H1 (cell line): ENCODE data around the gene SLC66A3. TPM values are rescaled to one million over a fixed set of nuclear protein-coding genes. Genes with fewer than 3 reads are reported as not detected.

ENCODE experiments used
- CTCF ChIA-PET: fragments of 300-600 bp; sonication (Branson Sonifier 250); formaldehyde crosslinking; loops from one replicate; lab custom pipeline; 2021; ENCODE audit not compliant: partially characterized antibody; lab: Charles Lee
- POLR2A ChIA-PET: fragments of 300-600 bp; sonication (Branson Sonifier 250); formaldehyde crosslinking; loops from one replicate; lab custom pipeline; 2021; ENCODE audit warnings: inconsistent platforms; ENCODE audit not compliant: partially characterized antibody; lab: Charles Lee
- DNase-seq, 2 experiments: peaks; one replicate each; pipeline versions ENCODE4 v3.0.0 to v3.0.0-alpha.2; 2010 to 2022; ENCODE audit warnings: low spot score in 2 of 2, low read depth in 1 of 2, mixed read lengths in 1 of 2
- FAIRE-seq: peaks from 2 replicates; lab custom pipeline; 2011; peaks lifted over from hg19 to GRCh38; lab: Jason Lieb, UNC
- H2AFZ ChIP-seq: 2 replicates; pipeline ENCODE4 v1.8.1; 2012; ENCODE audit warnings: low read length, inconsistent platforms
- H2AK5ac ChIP-seq: 2 replicates; pipeline ENCODE4 v1.6.1; 2013; ENCODE audit warnings: low read depth, low read length
- H2BK120ac ChIP-seq: replicated peaks from 2 replicates; pipeline ENCODE3; 2013; ENCODE audit warnings: low read depth, low read length, inconsistent platforms
- H2BK12ac ChIP-seq: 2 replicates; pipeline ENCODE4 v1.6.1; 2013; ENCODE audit warnings: low read depth, low read length
- H2BK15ac ChIP-seq: 2 replicates; pipeline ENCODE4 v1.6.1; 2013; ENCODE audit warnings: low read length
- H2BK20ac ChIP-seq: 2 replicates; pipeline ENCODE4 v1.6.1; 2013; ENCODE audit warnings: low read length
- H2BK5ac ChIP-seq: 2 replicates; pipeline ENCODE4 v1.6.1; 2013; ENCODE audit warnings: low read depth, low read length
- H3K14ac ChIP-seq: 2 replicates; pipeline ENCODE4 v1.6.1; 2013; ENCODE audit warnings: inconsistent platforms; ENCODE audit not compliant: insufficient read length
- H3K18ac ChIP-seq: 2 replicates; pipeline ENCODE4 v1.6.1; 2013; ENCODE audit warnings: low read length; ENCODE audit errors: extremely low read depth
- H3K23ac ChIP-seq: 2 replicates; pipeline ENCODE4 v1.6.1; 2013; ENCODE audit warnings: inconsistent platforms; ENCODE audit not compliant: insufficient read length
- H3K23me2 ChIP-seq: 2 replicates; pipeline ENCODE4 v1.6.1; 2013; ENCODE audit warnings: low read depth, low read length
- H3K27ac ChIP-seq: 2 replicates; pipeline ENCODE4 v1.6.1; 2011; ENCODE audit warnings: low read depth, low read length, inconsistent platforms
- H3K27me3 ChIP-seq, 4 experiments: replicated peaks in 1 of 4; 1 replicate in 1 of 4; 2 replicates in 3 of 4; pipeline versions ENCODE4 v1.6.1 to v1.8.1; 2011 to 2013; ENCODE audit warnings: low read length in 3 of 4, mild to moderate bottlenecking in 3 of 4, inconsistent platforms in 2 of 4, mixed read lengths in 2 of 4, moderate library complexity in 1 of 4; ENCODE audit not compliant: control insufficient read depth in 3 of 4, insufficient read depth in 3 of 4; ENCODE audit errors: extremely low read depth in 1 of 4
- H3K36me3 ChIP-seq, 4 experiments: 2 replicates each; pipeline versions ENCODE4 v1.6.1 to v1.8.1; 2011 to 2013; ENCODE audit warnings: mild to moderate bottlenecking in 4 of 4, low read length in 3 of 4, moderate library complexity in 2 of 4, control low read depth in 1 of 4, inconsistent platforms in 1 of 4; ENCODE audit not compliant: insufficient read depth in 4 of 4, control insufficient read depth in 2 of 4
- H3K4ac ChIP-seq: replicated peaks from 2 replicates; pipeline ENCODE3; 2013; ENCODE audit warnings: low read length, low read depth, mixed read lengths, inconsistent platforms; ENCODE audit not compliant: insufficient read length
- H3K4me1 ChIP-seq, 4 experiments: replicated peaks in 1 of 4; 1 replicate in 1 of 4; 2 replicates in 3 of 4; pipeline versions ENCODE4 v1.6.1 to v1.8.1; 2011 to 2013; ENCODE audit warnings: low read length in 3 of 4, inconsistent platforms in 2 of 4, mixed read lengths in 1 of 4; ENCODE audit not compliant: insufficient read depth in 4 of 4, control insufficient read depth in 3 of 4
- H3K4me2 ChIP-seq, 2 experiments: 2 replicates each; pipeline versions ENCODE4 v1.6.1 to v1.8.1; 2011 to 2013; ENCODE audit warnings: low read depth in 2 of 2, low read length in 2 of 2, control low read depth in 1 of 2, inconsistent platforms in 1 of 2, mild to moderate bottlenecking in 1 of 2; ENCODE audit not compliant: insufficient read depth in 1 of 2
- H3K4me3 ChIP-seq, 4 experiments: fragments of 200-600, 300-600 bp in 1 of 4; sonication (generic), shearing (Covaris generic), sonication (Bioruptor Twin) in 1 of 4; 2 replicates each; pipeline versions ENCODE4 v1.5.1 to v1.8.1; 2011 to 2016; ENCODE audit warnings: low read length in 4 of 4, low read depth in 3 of 4, control low read depth in 2 of 4, inconsistent platforms in 2 of 4, mild to moderate bottlenecking in 2 of 4, mixed read lengths in 1 of 4, moderate library complexity in 1 of 4; ENCODE audit not compliant: insufficient read depth in 2 of 4; ENCODE audit errors: extremely low read depth in 1 of 4
- H3K56ac ChIP-seq: replicated peaks from 2 replicates; pipeline ENCODE3; 2013; ENCODE audit warnings: low read depth, mild to moderate bottlenecking, mixed read lengths, low read length, inconsistent platforms; ENCODE audit not compliant: insufficient read length
- H3K79me1 ChIP-seq: 2 replicates; pipeline ENCODE4 v1.6.1; 2013; ENCODE audit warnings: low read depth, low read length, control low read depth
- H3K79me2 ChIP-seq, 2 experiments: 2 replicates each; pipeline versions ENCODE4 v1.6.1 to v1.8.1; 2012 to 2013; ENCODE audit warnings: low read length in 2 of 2, mild to moderate bottlenecking in 2 of 2, inconsistent platforms in 1 of 2; ENCODE audit not compliant: insufficient read depth in 2 of 2, control insufficient read depth in 1 of 2
- H3K9ac ChIP-seq, 4 experiments: replicated peaks in 1 of 4; 1 replicate in 1 of 4; 2 replicates in 3 of 4; pipeline versions ENCODE4 v1.6.1 to v1.8.1; 2011 to 2013; ENCODE audit warnings: low read depth in 3 of 4, low read length in 3 of 4, control low read depth in 2 of 4, mild to moderate bottlenecking in 2 of 4, moderate library complexity in 2 of 4, inconsistent platforms in 1 of 4; ENCODE audit errors: extremely low read depth in 1 of 4
- H3K9me3 ChIP-seq, 2 experiments: 2 replicates each; pipeline versions ENCODE4 v1.6.1 to v1.8.1; 2012 to 2013; ENCODE audit warnings: mild to moderate bottlenecking in 2 of 2, moderate library complexity in 2 of 2, control low read depth in 1 of 2, inconsistent platforms in 1 of 2, low read depth in 1 of 2, low read length in 1 of 2, mixed read lengths in 1 of 2; ENCODE audit not compliant: insufficient read depth in 2 of 2
- H4K20me1 ChIP-seq, 2 experiments: replicated peaks in 1 of 2; 2 replicates each; pipeline versions ENCODE3 to v1.8.1; 2011 to 2013; ENCODE audit warnings: inconsistent platforms in 2 of 2, low read length in 2 of 2, mild to moderate bottlenecking in 1 of 2; ENCODE audit not compliant: insufficient read depth in 2 of 2, control insufficient read depth in 1 of 2
- H4K5ac ChIP-seq: 2 replicates; pipeline ENCODE4 v1.6.1; 2013; ENCODE audit warnings: low read length, low read depth, mixed read lengths, inconsistent platforms; ENCODE audit not compliant: insufficient read length
- H4K8ac ChIP-seq: 2 replicates; pipeline ENCODE4 v1.8.0; 2013; ENCODE audit warnings: mild to moderate bottlenecking, moderate library complexity, low read length, inconsistent platforms; ENCODE audit not compliant: insufficient read depth; ENCODE audit errors: extremely low read depth
- H4K91ac ChIP-seq: replicated peaks from 2 replicates; pipeline ENCODE3; 2013; ENCODE audit warnings: low read length, mixed read lengths, inconsistent platforms; ENCODE audit not compliant: insufficient read length
- BCL11A ChIP-seq, 2 experiments: IDR thresholded peaks; one replicate each; pipeline ENCODE4 v1.6.1; 2011; ENCODE audit warnings: low read depth in 2 of 2, low read length in 2 of 2, mild to moderate bottlenecking in 2 of 2
- BRCA1 ChIP-seq: IDR thresholded peaks from 2 replicates; pipeline ENCODE4 v1.6.1; 2012; ENCODE audit warnings: low read depth, low read length, improper control_type of control experiment
- CBX5 ChIP-seq: fragments of 300-800, 300-1000 bp; sonication (generic); IDR thresholded peaks from 2 replicates; pipeline ENCODE4 v1.7.1; 2016; ENCODE audit warnings: antibody characterized with exemption, low read length, low read depth
- CBX8 ChIP-seq: fragments of 300-800, 300-1000 bp; sonication (generic); IDR thresholded peaks from 2 replicates; pipeline ENCODE4 v1.7.1; 2016; ENCODE audit warnings: low read depth, low read length, borderline replicate concordance
- HDAC6 ChIP-seq: IDR thresholded peaks from one replicate; pipeline ENCODE4 v1.7.1; 2012; ENCODE audit warnings: low read depth, mild to moderate bottlenecking, inconsistent platforms, low read length, moderate library complexity
- KDM4A ChIP-seq: IDR thresholded peaks from one replicate; pipeline ENCODE4 v1.7.1; 2012; ENCODE audit warnings: low read depth, mild to moderate bottlenecking, moderate library complexity, low read length, inconsistent platforms; ENCODE audit not compliant: severe bottlenecking
- MAX ChIP-seq: IDR thresholded peaks from 2 replicates; pipeline ENCODE4 v1.6.1; 2012; ENCODE audit warnings: inconsistent platforms
- RAD21 ChIP-seq, 2 experiments: IDR thresholded peaks in 1 of 2; conservative IDR thresholded peaks in 1 of 2; 2 replicates each; pipeline ENCODE4 v1.6.1; 2011; ENCODE audit warnings: low read depth in 2 of 2, low read length in 2 of 2, improper control_type of control experiment in 1 of 2, inconsistent platforms in 1 of 2, mild to moderate bottlenecking in 1 of 2, moderate library complexity in 1 of 2
- RNF2 ChIP-seq: fragments of 200-900, 300-1000 bp; sonication (generic); IDR thresholded peaks from 2 replicates; pipeline ENCODE4 v1.7.1; 2016; ENCODE audit warnings: borderline replicate concordance, low read depth, mild to moderate bottlenecking, antibody characterized with exemption, low read length; ENCODE audit not compliant: poor library complexity, severe bottlenecking; ENCODE audit errors: missing control alignments
- SIN3A ChIP-seq, 2 experiments: IDR thresholded peaks in 1 of 2; conservative IDR thresholded peaks in 1 of 2; 2 replicates each; pipeline ENCODE4 v1.6.1; 2011 to 2012; ENCODE audit warnings: low read length in 2 of 2, improper control_type of control experiment in 1 of 2, low read depth in 1 of 2, mild to moderate bottlenecking in 1 of 2
- WGBS, 2 experiments: shearing (Covaris generic) in 1 of 2; methylation state at CpG; one replicate each; pipeline versions ENCODE4 v1.1.6 to v1.1.7; 2013 to 2015; ENCODE audit warnings: low lambda C conversion rate in 2 of 2, mixed read lengths in 2 of 2, inconsistent platforms in 1 of 2, low coverage in 1 of 2, missing lambda C conversion rate in 1 of 2; ENCODE audit not compliant: insufficient replicate concordance in 2 of 2, insufficient coverage in 1 of 2, insufficient read length in 1 of 2; ENCODE audit errors: extremely low coverage in 1 of 2, missing lambda C conversion rate in 1 of 2; 5-methylcytosine and 5-hydroxymethylcytosine counted together
- polyA plus RNA-seq, 7 experiments: library from polyadenylated mRNA; depleted of rRNA in 3 of 7; stranded (reverse) in 5 of 7; unstranded in 2 of 7; fragments of >200 nt in 5 of 7; fragments of 200-250 nt in 2 of 7; gene quantifications; 1 replicate in 5 of 7; 2 replicates in 1 of 7; 4 replicates in 1 of 7; pipeline versions ENCODE4 v1.2.1 to v1.2.3, GENCODE V29; 2011 to 2013; ENCODE audit warnings: missing spikeins in 2 of 7, mixed read lengths in 2 of 7
- total RNA-seq: library from RNA; stranded (reverse); fragmentation: NEBNext Ultra II Directional; extraction: Animal tissue kit (Norgen Biotek cat#: 25700); gene quantifications from 2 replicates; pipeline ENCODE4 v1.2.1, GENCODE V29; 2021
- TF ChIP-seq, protein P1 (sequence below): IDR thresholded peaks from 2 replicates; pipeline ENCODE4 v1.6.1; 2011; ENCODE audit warnings: low read length, improper control_type of control experiment

Gene SLC66A3
- total and polyA plus RNA-seq, 2 of the 8 experiments (the other 6 are each of a cell fraction or from before 2014, with no cell fraction given), result 8.7 to 27.8 TPM

GRCh38 chr2:11146076-11146475, 9.2 kb upstream of the SLC66A3 start:
- no peak overlapping the region for H2BK120ac ChIP-seq
- no peak overlapping the region for H2BK5ac ChIP-seq
- WGBS, 2 experiments, result 79% methylated on average over 3 of the region's 3 CpGs; no CpG with 5 or more reads in 1 of the 2 experiments
- H3K4me2 ChIP-seq, result no peak overlapping the region
- H3K23me2 ChIP-seq, result no peaks in the 10 kb centered on the region
- H4K20me1 ChIP-seq, result no peaks in the 10 kb centered on the region
- no peak for DNase-seq
- no peak overlapping the region for H3K18ac ChIP-seq
- H3K4ac ChIP-seq, result no peak overlapping the region
- no peak overlapping the region for H3K14ac ChIP-seq
- H3K23ac ChIP-seq, result no peak overlapping the region
- no peak overlapping the region for H2AK5ac ChIP-seq
- no peak overlapping the region for H3K27ac ChIP-seq
- H2BK15ac ChIP-seq, result no peak overlapping the region
- H3K9ac ChIP-seq, result no peak overlapping the region
- no peaks in the 10 kb centered on the region; a peak in 1 of 7 replicates for H3K27me3 ChIP-seq
- no peaks in the 10 kb centered on the region for H3K36me3 ChIP-seq
- H3K79me2 ChIP-seq, result no peaks in the 10 kb centered on the region
- H2BK20ac ChIP-seq, result no peak overlapping the region
- no peak overlapping the region for H3K4me3 ChIP-seq
- H3K9me3 ChIP-seq, result peaks cover 4 to 5% of the 10 kb centered on the region in 2 experiments; a peak in 3 of 4 replicates
- ChIA-PET CTCF (interaction anchor here (1.1 to 3.1 kb wide), 2 partner anchors 13 to 265 kb away, joined by 5 to 8 read pairs; a partner anchor contains a TSS), POLR2A (no interaction called here)
- FAIRE-seq, result no peak
- H4K91ac ChIP-seq, result no peak overlapping the region
- no peak overlapping the region for H4K5ac ChIP-seq
- H2BK12ac ChIP-seq, result no peak overlapping the region
- H2AFZ ChIP-seq, result no peak overlapping the region
- H3K56ac ChIP-seq, result no peak overlapping the region
- H4K8ac ChIP-seq, result no peak overlapping the region
- no peaks in the 10 kb centered on the region for H3K79me1 ChIP-seq
- no peaks in the 10 kb centered on the region for H3K4me1 ChIP-seq
- TF ChIP-seq MAX (no peak), RNF2 (no peak), HDAC6 (no peak), CBX5 (no peak), BRCA1 (no peak), KDM4A (no peak), SIN3A (conservative IDR thresholded peaks at IDR 0.05 in 1 of 2, IDR thresholded peaks at IDR 0.05 in 1 of 2; ENCODE audit: low read depth in 1 of 2, low read length in 2 of 2) (no peak), RAD21 (IDR thresholded peaks at IDR 0.05 in 1 of 2, conservative IDR thresholded peaks at IDR 0.05 in 1 of 2; ENCODE audit: low read depth in 2 of 2, low read length in 2 of 2) (no peak), CBX8 (no peak), BCL11A (IDR thresholded peaks at IDR 0.05; ENCODE audit: low read depth in 2 of 2, low read length in 2 of 2) (no peak)
- TF ChIP-seq, protein P1, sequence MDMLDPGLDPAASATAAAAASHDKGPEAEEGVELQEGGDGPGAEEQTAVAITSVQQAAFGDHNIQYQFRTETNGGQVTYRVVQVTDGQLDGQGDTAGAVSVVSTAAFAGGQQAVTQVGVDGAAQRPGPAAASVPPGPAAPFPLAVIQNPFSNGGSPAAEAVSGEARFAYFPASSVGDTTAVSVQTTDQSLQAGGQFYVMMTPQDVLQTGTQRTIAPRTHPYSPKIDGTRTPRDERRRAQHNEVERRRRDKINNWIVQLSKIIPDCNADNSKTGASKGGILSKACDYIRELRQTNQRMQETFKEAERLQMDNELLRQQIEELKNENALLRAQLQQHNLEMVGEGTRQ, result no peak
